ENCODE results near the gene LRIF1.

GRCh38 chr1:110912784-110913183 lies 50.9 kb downstream of the LRIF1 start:
- TF ChIP-seq EZH2 (IDR thresholded peaks at IDR 0.05; ENCODE audit: borderline replicate concordance, low read depth, low read length, severe bottlenecking) (no peak), CTCF (IDR thresholded peaks at IDR 0.05; ENCODE audit: borderline replicate concordance, extremely low read depth, low read length, poor library complexity, severe bottlenecking) (no peak)

Measured in DND-41 (cell line).